GM18507 (cell line): ENCODE results near the gene ALK.

Experiments used
- DNase-seq: peaks from one replicate; pipeline ENCODE4 v3.0.0; 2011; ENCODE audit warnings: low read depth; ENCODE audit not compliant: insufficient read length; ENCODE audit errors: extremely low spot score
- FAIRE-seq: peaks from 2 replicates; lab custom pipeline; 2011; peaks lifted over from hg19 to GRCh38; lab: Jason Lieb, UNC

ALK gene

DNA sequence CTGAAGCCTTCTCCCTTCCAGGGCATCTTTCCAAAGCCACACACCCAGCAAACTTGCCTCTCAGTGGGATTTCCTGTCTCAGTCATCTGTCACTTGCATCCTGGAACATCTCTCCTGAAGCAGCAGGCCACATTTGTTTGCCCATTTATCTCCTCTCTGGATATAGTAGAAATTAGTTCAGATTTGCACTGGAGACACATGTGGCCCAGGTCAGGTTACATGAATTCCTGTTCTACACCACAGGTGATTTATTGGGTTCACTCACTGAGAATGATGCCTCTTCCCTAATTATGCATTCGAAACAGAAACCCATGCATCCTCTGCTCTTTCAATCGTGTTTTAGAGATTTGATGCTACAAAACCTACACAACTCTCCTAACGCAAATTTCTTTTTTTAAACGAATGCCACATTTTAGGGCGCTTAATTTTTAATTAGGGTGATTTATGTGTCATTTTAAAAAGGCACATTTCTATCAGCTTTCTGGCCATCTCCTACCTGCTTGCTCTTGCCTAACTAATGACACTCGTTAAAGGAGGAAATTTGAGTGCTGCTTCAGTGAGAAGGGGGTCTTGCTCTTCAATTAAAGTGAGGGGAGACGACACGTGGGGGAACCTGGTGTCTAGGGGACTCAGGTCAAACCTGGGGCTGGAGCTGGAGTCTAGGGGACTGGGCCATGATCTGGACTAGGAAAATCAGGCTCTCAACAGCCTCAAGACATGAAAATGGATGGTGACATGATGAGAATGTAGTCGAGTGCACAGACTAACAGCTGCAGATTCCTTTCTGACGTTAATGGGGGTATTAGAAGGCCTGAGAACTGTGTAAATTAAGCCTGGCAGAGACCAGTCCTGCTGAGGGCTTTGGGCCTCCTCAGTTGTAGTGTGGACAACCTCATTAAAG lies 584.8 kb downstream of the ALK start:
- DNase-seq (no peak), FAIRE-seq (no peak)

GRCh38 chr2:29335396-29335795 lies 586.0 kb downstream of the ALK start:
- FAIRE-seq = no peak
- DNase-seq = no peak

- FAIRE-seq = no peak
- DNase-seq = no peak
These were observed 586.7 kb downstream of the ALK start for GRCh38 chr2:29334706-29335105.

DNA sequence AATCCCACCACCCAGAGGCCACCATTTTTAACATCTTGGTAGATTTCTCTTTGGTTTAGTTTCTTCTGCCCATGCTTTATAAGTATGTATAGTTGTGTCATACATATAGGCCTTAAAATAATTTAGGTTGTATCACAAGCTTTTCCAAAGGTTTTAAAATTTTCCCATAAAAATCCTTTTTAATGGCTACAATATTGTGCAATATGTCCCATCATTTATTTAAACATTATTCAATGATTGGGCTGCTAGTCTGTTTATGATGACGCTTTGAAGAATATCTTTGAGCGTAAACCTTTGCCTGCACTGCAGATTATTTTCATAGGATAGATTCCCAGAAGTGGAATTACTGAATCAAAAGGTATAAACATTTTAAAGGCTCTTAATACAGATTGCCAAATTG lies 588.8 kb downstream of the ALK start:
- DNase-seq (no peak), FAIRE-seq (no peak)

DNA sequence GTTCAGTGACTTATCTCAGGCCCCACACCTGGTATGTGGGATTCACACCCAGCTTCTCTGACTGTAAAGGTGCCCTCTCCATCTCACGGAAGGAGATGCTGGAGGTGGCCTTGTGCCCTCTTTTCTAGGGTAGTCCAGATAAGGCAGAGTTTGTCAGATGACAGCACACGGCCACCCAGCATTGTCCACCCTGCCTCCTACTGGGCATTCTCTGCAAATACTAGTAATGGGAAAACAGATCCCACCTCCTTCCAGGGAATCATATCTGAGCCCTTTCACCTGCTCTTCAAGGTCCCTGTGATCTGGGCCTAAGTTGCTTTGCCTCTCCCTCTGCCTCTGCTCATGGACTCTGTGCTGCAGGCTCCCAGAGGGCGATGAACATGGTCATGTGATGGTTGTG lies 591.5 kb downstream of the ALK start:
- FAIRE-seq = no peak
- DNase-seq = no peak

GRCh38 chr2:29326926-29327325 lies 594.5 kb downstream of the ALK start:
- no peak for DNase-seq
- FAIRE-seq = no peak

GRCh38 chr2:29325544-29325943 lies 595.8 kb downstream of the ALK start:
- FAIRE-seq = no peak
- no peak for DNase-seq

DNA sequence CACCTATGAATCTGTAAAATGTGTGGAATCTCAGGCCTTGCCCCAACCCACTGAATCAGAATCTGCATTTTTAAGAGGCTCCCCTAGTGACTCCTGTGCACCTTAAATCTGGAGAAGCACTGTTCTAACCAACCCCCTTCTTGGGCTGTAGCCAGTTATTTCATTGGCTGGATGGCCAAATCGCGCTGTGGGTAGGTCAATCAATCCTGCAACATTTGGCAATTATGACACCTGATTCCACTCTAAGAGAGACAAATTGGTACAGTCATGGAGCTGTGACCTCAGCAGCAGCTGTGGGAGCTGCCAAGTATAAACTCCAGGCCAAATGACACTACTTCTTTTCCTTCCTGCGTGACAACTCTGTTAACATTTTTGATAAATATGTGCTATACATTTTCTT lies 597.4 kb downstream of the ALK start:
- DNase-seq = no peak
- no peak for FAIRE-seq

GRCh38 chr2:29323301-29323700 lies 598.1 kb downstream of the ALK start:
- FAIRE-seq = no peak
- DNase-seq = no peak

- FAIRE-seq (peak; percentile 65), DNase-seq (no peak)
These were observed 599.4 kb downstream of the ALK start for GRCh38 chr2:29322011-29322410.

DNA sequence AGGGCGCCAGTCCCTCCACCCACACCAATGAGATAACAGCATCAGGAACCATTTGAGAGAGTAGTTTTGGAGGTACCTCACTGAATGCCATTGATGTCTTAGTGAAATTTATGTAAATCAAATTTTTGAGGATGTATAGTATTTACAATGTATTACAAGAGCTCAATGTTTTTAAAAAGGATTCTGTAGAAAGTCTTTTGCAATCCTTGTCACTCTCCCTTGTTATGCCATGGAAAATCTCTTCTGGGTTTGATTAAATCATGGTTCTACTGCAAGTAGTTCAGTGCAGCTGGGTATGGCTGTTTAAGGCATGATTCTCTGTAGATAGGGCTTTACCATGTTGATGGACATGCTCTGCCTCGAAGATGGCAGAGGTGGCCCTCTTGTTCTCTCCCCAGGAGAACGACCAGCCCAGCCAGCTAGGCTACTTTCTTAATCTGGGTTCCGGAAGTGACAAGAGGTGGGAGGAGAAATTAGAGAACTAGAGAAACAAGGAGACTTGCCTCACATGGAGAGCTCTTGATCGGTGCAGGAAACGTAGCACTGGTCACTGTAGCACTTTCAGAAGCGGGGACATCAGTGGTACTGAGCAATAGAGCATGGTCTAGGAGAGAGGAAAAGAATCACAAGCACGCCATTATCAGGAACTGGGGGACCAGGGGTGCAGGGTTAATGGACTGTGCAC lies 603.4 kb downstream of the ALK start:
- no peak for FAIRE-seq
- no peak for DNase-seq

- FAIRE-seq = peak; percentile 89
- DNase-seq = peak; percentile 28
These were observed 604.3 kb downstream of the ALK start for GRCh38 chr2:29317077-29317517.

DNA sequence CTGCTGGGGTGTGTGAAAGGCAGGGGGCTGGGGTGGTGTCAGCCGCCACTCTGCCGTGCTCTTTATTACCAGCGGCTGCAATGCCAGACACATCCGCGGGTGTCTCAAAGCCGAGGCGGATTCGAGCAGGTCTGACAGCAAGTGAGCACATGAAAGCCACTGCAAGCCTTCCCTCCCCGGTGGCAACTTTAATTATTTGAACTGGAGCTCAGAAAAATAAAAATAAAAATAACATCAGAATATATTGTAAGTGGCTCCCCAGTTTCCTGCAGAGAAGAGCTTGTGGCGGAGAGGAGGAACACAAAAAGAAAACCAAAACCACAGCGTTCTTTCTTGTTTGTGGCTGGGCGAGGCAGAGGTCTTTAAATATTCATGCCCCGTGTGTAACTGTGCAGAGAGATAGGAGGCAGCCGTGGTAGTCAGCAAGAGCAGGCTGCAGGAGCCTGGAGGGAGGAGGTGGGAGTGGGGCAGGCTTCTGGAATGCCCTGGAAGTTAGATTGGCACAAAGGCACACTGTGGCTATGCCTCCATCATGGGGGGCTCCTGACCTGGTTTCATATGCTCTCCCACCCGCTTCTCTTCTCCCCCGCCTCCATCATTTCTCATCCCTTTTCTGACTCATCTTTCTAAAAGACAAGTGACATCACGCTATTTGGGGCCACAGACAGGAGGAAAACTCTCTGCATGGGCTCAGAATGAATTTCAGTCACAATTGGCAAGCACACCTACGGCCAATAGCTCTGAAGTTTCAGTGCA lies 606.4 kb downstream of the ALK start:
- no peak for DNase-seq

DNA sequence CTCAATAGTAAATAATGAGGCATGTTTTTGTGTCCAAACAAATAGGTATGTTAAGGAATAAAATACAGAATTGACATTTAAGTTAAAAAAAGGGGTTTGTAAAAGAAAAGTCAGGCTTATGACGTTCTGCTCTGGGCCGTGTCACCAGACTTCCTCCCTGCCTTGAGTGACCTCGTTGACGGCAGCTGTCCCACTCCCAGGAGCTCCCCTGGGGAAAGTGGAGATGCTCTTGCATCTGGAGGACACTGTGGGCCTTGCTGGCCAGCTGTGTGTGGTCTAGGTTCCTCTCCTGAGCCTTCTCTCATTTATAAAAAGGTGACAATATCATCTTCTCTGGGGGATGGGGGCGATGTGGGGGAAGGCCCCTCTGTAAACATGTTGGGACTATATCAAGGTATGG lies 609.9 kb downstream of the ALK start:
- FAIRE-seq = no peak

More for the DNA sequence above, 606.4 kb downstream of the ALK start:
- peak; percentile 90 for FAIRE-seq

GRCh38 chr2:29310650-29311348 lies 610.6 kb downstream of the ALK start:
- FAIRE-seq = no peak

More for the DNA sequence above, 609.9 kb downstream of the ALK start:
- no peak for DNase-seq

GRCh38 chr2:29309090-29310029 lies 612.0 kb downstream of the ALK start:
- peak; percentile 42 for DNase-seq
- FAIRE-seq = peak; percentile 80

More at GRCh38 chr2:29310650-29311348, 610.6 kb downstream of the ALK start:
- no peak for DNase-seq

DNA sequence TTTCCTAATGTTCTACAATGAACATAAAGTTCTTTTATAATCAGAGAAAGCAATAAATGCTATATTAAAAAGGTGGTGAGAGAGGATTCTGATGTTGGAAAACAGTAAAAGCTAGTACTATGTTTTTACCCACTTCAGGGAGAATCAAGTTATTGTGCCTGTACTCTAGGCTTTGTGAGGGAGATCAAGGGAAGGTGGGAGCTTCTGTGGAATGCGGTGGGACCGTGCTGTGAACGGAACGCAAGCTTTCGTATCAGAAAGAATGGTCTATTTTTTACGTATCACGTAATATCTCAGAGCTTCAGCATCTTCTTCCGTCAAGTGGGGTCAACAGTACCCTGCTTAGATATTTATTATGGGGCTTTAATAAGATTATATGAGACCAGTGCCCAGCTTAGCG lies 613.0 kb downstream of the ALK start:
- no peak for FAIRE-seq
- DNase-seq = no peak

GRCh38 chr2:29307519-29307918 lies 613.9 kb downstream of the ALK start:
- no peak for FAIRE-seq
- DNase-seq = no peak
